RKO (cell line): Measurements from ENCODE around the gene CYB5D1.

ENCODE experiments used
- DNase-seq: peaks from one replicate; pipeline ENCODE4 v3.0.0-alpha.2; 2016; ENCODE audit warnings: low spot score

Gene CYB5D1

DNA sequence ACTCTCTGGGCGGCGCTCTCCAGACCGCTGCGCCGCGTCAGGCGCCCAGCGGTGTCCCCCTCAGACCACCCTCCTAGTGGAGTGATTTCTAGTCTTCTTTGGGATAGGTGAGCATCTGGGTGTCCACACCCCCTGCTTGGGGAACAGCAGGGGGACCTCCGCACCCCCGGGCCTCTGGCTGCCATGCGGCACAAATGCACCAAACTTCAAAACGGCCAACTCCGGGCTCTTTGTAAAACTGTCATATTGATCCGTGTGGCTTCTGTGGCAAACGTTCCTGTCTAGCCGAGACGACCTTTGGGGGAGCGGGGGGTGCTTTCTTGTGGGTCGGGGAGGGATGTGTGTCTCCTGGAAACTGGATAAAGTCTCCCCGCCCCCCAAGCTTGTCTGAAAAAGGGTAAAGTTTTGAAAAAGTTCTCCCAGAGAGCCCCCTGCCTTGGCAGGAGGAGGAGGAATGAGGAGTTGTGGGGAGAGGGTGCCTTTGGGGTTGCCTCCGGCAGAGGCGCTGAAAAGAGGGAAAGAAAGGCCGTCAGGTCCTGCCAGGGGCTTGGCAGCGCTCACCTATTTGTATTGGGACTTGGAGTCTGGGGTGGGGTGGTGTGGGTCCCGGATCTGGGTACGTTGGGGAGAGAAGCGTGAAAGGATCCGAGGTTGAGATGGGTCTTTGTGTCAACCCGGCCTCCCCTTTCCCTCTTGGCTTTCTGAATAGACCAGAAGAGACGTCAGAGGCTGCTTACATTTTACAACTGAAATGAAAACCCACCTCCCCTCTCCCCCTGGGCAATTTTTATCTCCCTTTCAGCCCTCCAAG lies 28.6 kb downstream of the CYB5D1 start:
- no peak for DNase-seq

DNA sequence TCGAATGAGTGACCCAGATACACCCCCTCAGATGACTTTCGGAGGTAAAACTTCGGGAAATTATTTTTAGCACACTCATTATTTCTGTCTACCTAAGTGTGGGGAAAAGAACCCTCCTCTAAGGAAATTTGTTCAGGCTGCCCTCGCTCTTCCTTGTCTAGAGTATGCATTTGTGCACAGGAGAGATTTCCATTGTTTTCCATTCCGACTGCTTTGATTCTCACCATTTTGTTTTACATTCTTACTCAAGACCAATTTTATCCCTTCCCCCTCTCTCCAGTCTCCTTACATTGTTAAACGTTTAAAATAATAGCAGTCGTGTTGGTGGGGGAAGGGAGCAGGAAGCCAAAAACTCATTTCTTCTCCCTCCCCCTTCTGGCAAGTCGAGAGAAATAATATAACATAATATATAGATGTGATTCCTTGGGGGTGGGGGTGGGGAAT lies 29.3 kb downstream of the CYB5D1 start:
- peak; percentile 35 for DNase-seq

DNA sequence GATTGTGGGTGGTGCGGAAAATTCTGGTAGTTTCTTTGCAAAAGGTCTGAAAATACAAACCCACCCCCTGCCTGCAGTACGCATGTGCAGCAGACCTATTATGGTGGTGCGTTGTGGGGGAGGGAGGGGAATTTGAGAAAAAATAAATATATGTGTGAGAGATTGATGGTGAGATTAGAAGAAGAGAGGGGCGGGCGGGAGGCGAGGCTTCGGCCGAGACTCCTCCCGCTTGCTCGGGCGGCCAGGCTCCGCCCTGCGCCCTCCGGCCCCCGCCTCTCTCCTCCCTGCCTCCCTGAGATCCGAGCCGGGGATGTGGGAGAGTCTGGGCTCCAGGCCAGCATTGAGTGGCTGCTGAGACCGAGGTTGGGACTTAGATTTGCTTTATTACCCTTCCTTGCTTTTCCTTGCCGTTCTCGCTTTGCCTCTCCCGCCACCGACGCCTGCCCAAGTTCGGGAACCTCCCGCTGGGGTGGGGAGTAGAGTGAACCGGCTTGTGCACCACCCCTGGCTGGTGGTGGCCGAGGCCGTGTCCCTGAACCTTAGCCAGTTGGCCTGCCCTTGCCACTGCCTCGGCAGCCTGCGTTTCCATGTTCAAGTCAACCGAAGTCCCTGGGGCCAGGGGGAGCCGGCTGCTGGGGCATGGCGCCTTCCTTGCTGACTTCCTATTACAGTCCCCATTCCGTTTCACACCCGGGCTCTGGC lies 29.8 kb downstream of the CYB5D1 start:
- no peak for DNase-seq

DNA sequence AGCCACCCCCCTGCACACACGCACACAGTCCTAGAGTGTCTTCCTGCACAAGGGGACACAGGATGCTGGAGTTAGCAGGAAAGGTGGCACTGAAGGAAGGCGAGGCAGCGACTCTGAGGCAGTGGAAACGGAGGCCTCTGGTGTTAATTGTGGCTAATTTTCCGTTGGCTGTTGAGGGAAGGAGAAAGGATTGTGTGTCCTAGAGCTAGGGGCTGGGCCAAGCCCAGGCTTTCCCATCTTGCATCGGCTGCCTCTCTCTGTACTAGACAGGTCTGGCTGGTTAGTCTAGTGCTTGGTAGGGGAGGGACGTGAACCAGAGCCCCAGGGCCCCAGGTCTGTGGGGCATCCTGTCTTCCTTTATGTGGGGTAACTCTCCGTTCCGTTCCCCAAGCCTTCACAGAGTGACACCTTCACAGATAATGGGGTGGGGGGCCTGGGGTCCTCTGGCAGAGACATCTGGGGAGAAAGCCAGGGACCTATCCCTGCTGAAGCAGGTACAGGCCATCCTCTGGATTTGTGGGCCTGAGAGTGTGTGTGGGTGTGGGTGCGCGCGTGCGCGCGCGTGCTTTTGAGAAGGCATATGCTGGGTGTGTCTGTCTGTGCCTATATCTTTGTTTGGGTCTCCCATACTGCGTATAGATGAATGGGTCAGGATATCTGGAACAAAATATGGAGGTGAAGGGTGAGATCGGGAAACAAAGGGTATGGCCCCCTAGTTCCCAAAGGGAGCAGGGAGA lies 30.5 kb downstream of the CYB5D1 start, which contains the start of gene CHD3:
CHD3 (plus strand) TSS at position 606 of the 737 bp plus-strand sequence. CDS start 212 bp downstream, outside the sequence.
- DNase-seq, result no peak

DNA sequence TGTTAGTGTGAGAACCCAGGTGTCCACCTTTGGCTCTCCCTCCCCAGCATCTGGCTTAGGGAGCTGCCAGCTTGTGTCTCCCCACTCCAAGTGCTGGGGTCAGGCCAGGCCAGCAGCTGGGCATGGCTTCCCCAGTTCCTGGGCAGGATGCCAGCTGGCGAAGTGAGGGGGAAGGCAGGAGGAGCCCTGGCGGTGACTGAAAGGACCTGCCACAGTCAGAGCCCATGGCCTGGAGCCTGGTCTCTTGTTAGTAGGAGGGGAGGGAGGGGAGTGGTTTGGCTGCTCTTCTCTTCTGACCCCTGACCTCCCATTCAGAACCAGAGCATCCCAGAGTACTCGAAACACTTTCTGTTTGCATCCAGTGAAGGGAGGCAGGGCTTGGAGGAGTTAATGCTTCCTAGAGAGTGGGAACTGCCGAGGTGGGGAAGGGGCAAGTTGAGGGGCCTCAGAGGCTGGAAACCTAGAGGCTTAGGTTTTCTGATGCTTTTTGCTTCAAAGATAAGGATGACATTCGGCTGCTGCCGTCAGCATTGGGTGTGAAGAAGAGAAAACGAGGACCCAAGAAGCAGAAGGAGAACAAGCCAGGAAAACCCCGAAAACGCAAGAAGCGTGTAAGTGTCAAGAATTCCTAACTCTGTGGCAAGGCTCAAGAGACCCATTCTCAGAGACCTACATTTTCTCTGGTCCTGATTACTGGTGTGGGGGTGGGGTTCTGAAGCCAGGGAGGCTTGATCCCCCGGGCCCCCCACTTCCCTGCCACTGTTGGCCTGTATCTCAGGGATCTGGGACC lies 31.6 kb downstream of the CYB5D1 start:
- peak; percentile 53 for DNase-seq

DNA sequence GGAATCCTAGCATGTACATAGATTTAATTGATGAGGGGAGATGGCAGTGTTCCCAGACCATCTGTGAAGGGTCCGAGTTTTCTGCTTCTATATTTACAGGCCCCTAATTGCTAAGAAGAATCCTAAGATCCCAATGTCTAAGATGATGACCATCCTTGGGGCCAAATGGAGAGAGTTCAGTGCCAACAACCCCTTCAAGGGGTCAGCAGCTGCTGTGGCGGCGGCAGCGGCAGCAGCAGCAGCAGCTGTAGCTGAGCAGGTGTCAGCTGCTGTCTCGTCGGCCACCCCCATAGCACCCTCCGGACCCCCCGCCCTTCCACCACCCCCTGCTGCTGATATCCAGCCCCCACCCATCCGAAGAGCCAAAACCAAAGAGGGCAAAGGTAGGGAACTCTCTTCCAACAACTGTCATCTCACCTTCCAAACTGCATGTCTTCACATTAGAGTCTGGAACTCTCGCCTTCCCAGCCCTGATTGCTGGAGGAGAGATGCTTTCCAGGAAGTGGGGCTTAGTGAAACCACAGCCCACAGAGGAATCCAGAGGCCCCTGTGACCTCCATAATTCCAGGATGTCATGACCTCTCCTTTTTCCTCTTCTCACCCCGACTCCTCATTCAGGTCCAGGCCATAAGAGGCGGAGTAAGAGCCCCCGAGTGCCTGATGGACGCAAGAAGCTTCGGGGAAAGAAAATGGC lies 35.5 kb downstream of the CYB5D1 start:
- no peak for DNase-seq

DNA sequence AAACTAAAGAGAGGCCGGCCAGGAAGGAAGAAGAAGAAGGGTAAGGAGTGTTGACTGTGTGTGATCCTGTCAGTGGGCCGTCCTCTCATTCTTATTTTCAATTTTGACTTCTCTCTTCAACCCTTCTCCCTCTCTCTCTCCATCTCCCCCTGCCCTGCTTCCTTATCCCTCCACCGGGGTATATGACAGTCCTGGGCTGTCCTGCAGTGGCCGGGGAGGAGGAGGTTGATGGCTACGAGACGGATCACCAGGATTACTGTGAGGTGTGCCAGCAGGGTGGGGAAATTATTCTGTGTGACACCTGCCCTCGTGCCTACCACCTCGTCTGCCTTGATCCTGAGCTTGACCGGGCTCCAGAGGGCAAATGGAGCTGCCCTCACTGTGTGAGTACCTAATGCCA lies 36.4 kb downstream of the CYB5D1 start:
- DNase-seq, result no peak

DNA sequence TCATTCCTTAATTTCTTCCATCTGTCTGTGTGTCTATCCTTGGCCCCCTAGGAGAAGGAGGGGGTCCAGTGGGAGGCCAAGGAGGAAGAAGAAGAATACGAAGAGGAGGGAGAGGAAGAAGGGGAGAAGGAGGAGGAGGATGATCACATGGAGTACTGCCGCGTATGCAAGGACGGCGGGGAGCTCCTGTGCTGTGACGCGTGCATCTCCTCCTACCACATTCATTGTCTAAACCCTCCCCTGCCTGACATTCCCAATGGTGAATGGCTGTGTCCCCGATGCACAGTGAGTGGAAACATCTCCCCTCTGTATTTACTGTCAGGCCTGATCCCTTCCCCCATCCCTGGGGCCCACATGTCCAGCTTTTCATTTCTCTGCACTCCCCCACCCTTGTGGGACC lies 37.1 kb downstream of the CYB5D1 start:
- DNase-seq, result no peak

DNA sequence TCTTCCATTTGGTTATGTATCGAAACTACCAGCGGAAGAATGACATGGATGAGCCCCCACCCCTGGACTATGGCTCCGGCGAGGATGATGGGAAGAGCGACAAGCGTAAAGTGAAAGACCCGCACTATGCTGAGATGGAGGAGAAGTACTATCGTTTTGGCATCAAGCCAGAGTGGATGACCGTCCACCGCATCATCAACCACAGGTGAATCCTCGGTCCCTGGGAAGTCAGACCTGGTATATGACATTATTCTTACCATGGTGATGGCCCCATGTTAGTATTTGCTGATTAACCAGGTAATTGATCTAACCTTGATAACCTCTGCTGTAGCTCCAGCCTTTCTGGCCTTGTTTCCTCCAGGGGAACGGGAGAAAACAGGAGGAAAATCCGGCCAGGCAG lies 39.3 kb downstream of the CYB5D1 start:
- no peak for DNase-seq

DNA sequence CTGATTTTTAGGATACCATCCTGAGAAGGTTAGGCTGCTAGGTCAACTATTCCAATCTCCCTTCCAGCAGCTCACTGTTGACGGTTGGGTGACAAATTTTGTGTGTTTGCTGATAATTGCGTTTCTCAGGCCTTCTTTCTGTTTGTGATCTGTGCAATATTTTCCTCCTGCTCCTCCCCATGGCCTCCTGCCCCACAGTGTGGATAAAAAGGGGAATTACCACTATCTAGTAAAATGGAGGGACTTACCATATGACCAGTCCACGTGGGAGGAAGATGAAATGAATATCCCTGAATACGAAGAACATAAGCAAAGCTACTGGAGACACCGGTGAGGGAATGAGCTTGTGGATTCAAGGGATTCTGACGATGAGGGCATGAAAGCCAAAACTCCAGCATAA lies 40.0 kb downstream of the CYB5D1 start:
- peak; percentile 48 for DNase-seq

DNA sequence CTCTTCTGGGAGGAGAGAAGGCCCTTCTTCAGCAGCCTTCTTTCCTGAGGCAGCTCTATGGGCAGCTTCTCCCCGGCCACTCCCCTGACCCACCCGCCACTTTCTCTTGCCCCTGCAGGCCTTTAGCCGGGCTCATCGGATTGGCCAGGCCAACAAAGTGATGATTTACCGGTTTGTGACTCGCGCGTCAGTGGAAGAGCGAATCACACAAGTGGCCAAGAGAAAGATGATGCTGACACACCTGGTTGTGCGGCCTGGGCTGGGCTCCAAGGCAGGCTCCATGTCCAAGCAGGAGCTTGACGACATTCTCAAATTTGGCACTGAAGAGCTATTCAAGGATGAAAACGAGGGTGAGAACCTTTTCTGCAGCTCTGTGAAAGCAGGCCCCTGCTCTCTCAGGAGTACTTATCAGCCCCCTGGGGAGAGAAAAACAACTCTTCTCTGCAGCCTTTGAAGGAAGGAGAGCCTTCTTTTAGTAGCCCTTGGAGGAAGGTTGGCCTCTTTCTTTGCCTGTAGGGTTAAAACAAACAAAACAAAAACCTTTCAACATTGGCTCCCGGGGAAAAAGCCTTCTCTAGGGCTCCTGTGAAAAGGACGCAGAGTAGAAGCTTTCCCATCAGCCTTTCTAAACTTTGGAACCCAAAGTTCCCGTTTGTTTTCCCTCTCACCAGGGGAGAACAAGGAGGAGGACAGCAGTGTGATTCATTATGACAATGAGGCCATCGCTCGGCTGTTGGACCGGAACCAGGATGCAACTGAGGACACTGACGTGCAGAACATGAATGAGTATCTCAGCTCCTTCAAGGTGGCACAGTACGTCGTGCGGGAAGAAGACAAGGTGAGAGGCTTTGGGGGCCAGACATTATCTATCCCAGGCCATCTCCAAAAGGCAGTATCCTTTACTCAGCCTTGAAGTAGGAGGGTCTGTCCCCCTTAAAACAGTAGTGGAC lies 45.6 kb downstream of the CYB5D1 start:
- DNase-seq, result no peak

DNA sequence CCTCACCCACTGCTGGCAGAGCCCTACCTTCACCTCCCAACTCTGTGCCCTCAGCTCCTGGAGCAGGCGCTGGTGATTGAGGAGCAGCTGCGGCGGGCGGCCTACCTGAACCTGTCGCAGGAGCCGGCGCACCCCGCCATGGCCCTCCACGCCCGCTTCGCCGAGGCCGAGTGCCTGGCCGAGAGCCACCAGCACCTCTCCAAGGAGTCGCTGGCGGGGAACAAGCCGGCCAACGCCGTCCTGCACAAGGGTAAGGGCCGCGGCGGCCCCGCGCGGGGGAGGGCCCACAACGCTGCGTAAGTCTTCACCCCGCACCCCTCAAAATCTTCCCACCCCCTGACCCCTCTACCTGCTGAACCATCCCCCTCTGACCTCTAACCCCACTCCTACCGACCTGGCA lies 51.3 kb downstream of the CYB5D1 start:
- no peak for DNase-seq

DNA sequence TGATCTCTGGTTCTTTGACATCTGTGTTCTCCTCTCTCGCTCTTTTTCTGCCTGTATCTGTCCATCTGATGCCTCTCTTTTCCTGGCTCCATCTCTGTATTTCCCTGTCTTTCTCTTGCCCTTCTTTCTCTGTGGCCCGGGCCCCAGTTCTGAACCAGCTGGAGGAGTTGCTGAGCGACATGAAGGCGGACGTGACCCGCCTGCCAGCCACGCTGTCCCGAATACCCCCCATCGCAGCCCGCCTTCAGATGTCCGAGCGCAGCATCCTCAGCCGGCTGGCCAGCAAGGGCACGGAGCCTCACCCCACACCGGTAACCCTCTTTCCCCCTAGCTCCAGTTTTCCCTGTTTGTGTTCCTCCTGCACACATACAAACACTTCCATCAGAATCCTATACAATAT lies 52.5 kb downstream of the CYB5D1 start:
- DNase-seq, result no peak

DNA sequence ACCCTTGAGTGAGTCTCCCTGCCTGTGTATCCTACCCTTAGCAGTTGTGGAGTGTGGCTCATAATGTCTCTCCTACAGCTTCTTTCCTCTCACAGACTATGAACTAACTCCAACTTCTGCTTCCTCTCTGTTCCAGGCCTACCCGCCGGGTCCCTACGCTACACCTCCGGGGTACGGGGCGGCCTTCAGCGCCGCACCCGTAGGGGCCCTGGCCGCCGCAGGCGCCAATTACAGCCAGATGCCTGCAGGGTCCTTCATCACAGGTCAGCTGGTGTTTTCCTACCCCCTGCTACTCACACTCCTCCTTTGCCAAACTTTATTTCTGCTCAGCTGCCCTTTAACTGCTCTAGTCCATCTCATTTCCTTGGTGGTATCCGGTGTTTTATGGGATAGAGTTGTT lies 52.9 kb downstream of the CYB5D1 start:
- DNase-seq, result no peak

DNA sequence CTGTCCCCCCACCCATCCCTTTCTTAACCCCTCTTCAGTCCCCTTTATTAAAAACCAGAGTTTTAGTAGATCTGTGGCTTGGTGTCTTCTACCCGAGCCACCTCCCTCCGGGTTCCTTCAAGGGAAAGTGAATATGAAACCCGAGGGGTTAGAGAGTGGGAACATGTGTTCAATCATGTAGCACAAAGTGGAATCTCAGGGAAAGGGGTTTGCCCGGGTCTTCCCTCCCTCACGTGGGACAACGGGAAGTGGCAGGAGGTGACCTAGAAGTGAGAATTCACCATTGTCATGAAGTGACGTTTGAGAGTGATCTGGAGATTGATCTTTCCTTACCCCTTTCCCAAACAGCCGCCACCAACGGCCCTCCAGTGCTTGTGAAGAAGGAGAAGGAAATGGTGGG lies 53.3 kb downstream of the CYB5D1 start:
- DNase-seq, result no peak
